NCI-H226 (cell line): Measurements from ENCODE around the gene RBPJL.
"Not testable (repeated sequence)": the region's sequence is repeated elsewhere in the genome, so short reads cannot be mapped to it uniquely, and the experiment has no call there.

Experiments used
- DNase-seq: peaks from one replicate; pipeline ENCODE4 v3.0.0-alpha.2; 2015

RBPJL gene

GRCh38 chr20:45344168-45344860 lies 37.7 kb downstream of the RBPJL start:
- peak; percentile 85 for DNase-seq

DNA sequence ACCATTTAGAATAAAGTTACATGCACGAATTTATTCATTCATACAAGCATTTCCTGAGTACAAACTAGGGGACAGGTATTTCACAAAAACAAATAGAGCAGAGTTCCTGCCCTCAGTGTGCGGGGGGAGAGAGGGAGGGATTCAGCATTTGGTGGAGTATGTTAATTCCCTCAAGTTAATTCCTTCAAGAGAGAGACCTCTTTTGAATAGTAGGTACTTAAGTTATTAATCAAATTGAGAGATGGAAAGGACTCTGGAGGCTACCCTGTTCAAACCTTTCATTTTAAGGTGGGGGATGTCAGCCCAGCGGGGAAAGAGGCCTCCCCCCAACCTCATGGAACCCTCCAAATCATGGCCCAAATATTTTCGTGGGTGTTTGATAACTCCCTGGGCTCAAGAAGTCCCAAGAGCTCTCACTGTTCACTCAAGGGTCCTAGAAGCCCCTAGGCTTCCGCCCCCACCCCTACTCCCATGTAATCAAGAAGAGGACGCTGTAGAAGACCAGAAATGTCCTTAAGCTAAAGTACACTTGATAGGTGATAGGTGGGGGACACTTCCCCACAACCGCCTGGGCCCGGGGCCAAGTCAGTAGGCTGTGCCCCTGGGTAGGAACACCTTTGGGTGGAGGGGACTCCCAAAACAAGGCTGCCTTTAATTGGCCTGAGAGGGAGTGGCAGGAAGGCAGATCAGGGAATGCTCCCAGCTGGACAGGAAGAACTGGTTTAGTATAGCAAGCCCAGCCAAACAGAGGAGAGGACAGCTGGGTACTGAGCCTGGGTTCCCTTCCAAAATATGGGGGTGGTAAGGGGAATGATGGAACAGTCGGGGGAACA lies 38.7 kb downstream of the RBPJL start:
- DNase-seq, result no peak

- DNase-seq, result no peak
These were observed 39.7 kb downstream of the RBPJL start for GRCh38 chr20:45346291-45346718.

GRCh38 chr20:45346851-45347250 lies 40.2 kb downstream of the RBPJL start:
- DNase-seq, result no peak

GRCh38 chr20:45347297-45347935 lies 40.8 kb downstream of the RBPJL start:
- DNase-seq, result no peak

DNA sequence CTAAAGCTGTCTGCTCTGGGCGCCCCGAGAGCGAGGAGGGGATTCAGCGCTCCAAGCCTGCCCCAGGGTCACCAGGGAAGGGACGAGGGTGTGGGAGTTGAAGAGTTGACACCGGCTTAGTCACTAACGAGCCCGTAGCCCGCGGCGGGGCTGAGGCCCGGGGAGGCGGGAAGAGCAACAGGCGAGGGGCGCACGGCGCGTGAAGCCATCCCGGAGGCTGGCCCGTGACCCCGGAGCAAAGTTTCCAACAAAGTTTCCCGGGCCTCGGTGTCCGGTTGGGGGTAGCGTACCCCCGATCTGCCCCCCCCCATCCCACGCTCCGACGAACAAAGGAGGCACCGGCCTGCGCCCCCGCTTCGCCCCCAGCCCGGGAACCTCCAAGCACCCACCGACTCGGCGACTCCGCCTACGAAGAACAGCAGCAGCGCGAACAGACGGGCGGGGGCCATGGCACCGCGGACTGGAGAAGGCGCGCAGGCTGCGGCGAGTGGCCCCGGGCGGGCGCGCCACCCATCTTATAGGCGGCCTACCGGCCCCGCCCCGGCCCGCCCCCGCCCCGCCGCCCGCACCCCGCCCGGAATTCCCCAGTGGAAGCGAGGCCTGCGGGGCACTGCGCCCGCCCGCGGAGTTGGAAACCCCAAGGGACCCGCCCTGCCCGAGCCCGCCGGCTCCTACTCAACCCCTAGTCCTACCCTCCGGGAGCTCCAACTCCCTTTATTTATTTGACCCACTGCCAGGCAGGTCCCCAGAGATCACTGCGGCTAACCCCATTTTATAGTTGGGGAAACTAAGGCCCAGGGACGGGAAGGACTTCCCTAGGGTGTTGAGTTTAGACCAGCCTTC lies 41.5 kb downstream of the RBPJL start, which contains the start of gene SDC4:
TSS of gene SDC4 (minus strand) at position 489 of the 843 bp plus-strand sequence. CDS start at position 449, 40 bp downstream.
- DNase-seq, result peak; percentile 74

- DNase-seq, result no peak
These were observed 43.6 kb downstream of the RBPJL start for GRCh38 chr20:45350217-45350616.

DNA sequence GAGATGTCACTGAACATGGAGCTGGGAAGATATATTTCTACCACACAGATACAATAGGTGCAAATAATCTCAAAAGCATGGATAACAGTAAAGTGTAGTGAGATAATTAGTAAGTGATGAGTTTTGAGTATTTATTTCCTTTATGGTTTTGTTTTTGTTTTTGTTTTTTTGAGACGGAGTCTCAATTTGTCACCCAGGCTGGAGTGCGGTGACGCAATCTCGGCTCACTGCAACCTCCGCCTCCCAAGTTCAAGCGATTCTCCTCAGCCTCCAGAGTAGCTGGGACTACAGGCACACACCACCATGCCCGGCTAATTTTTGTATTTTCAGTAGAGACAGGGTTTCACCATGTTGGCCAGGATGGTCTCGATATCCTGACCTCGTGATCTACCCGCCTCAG lies 44.2 kb downstream of the RBPJL start:
- DNase-seq, result not testable (repeated sequence)

DNA sequence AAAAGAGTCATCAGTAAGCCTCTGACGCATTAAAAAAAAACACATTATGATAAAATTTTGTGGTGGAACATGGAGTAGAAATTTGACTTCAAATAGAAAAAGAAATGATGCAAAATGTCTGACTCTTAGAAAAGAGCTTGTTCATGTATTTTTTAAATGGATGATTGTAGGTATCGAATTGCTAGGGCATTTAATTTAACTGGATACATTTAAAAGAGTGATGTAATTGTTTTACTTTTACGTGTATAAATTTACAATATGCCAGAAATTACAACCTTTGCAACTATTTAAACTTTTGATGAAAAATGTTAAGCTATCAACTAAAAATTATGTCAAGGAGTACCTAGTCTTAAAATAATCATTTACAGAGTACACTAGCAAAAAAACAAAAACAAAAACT lies 46.1 kb downstream of the RBPJL start:
- no peak for DNase-seq

DNA sequence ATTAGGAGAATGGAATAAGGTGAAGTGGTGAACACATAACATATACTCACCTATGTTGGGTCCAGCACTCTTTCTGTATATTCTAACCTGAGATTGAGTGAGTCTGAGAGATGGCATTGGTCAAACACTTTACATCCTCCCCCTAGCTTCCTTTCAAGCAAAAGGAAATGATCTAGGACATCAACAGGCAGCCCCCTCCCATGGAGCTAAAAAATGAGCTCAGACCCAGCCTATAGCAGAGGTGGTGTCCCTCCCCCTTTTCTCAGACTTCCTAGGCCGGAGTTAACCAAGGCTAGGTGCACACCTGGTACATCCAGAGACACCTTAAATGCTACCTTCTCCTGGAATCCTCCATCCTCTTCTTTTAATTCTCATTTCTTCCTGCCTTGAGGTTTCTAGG lies 47.1 kb downstream of the RBPJL start:
- DNase-seq, result no peak

GRCh38 chr20:45354423-45355208 lies 48.0 kb downstream of the RBPJL start:
- no peak for DNase-seq

DNA sequence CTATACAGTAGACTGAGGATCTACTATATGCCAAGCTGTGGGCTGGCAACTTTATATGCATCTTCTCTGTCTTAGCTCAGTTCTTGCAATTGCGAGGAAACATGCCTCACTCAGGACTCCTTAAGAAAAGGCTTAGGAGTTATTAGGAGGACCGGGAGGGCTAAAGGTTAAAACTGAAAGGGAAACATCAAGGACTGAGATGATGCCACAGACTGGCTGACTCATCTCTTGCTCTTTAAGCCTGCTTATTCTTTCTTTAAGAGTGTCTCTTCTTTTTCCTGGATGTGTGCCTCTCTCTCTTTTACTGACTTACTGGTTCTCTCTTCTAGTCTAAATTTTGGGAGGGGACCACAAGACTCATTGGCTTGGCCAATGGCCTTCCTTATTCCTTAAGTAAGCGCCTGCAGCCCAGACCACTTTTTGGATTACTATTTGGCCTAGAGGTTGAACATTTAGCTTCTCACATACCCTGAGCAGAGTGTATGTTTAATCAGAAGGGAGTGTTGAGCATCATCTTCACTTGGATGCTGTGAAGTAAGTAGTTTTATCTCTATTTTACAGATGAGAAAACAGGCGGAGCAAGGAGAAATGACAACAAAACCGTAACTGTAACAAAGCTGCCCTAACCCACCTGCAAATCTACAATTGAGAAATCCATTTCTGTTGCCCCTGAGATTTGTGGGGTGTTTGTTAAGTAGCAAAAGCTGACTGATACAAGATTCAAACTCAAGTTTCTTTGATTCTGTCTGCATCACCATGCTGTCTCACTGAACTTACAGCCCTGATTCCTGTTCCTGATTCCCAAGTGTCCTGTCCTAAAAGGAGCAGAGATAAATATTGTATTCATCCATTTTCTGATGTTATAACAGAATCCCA lies 48.8 kb downstream of the RBPJL start:
- DNase-seq, result peak; percentile 59

GRCh38 chr20:45358282-45359068 lies 51.8 kb downstream of the RBPJL start:
- DNase-seq, result peak; percentile 76

- DNase-seq, result peak; percentile 33
These were observed 52.4 kb downstream of the RBPJL start for GRCh38 chr20:45359069-45359405.

- DNase-seq, result peak; percentile 92
These were observed 52.9 kb downstream of the RBPJL start for GRCh38 chr20:45359406-45360148.

DNA sequence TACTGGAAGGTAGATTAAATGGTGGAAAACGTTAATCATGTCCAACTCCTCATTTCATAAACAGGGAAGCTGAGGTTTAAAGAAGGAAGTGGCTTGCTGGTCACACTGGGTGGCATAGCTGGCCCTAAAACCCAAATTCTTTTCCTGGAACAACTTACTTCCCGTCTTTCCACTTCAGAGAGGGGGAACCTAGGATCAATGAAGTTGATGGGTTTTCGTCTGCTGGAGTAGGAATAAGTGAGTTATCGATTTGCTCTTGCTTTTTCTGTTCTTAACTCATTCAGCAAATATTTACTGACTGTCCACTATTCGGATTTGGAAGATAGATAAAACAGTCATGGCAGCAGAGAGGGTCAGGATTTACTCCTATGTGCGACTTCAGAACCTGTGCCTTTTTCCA lies 55.2 kb downstream of the RBPJL start:
- no peak for DNase-seq

DNA sequence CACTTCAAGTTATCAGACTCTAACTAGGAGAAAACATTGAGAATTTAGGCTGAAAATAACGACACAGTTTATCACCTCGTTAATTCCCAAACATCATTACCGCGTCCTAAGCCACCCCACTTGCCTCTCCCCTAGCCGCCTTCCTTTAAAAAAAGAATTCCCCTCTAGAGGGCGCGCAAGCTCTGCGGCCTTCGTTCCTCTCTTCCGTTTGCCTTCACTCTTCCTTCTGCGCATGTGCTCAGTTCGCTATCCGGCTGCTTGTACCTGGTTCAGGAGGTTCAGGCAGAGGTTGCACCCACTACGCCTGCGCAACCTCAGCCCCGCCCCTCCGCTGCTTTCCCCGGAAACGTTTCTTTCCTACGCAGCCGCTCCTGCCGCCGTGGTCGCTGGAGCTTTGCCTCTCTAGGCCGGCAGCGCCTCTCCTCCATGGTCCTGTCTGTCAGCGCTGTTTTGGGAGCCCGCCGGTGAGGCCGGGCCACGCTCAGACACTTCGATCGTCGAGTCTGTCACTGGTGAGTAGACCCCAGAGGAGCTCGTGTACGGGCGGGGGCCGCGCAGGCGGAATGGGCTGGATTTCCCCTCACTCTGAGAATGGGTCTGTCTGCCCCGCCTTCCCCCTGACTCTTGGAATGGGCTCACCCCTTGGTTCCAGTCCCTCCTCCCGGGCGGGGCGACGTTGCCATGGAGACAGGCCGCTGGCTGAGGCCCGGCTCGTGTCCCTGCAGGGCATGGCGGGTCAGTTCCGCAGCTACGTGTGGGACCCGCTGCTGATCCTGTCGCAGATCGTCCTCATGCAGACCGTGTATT lies 56.4 kb downstream of the RBPJL start, which contains the start of gene SYS1:
TSS of gene SYS1 (plus strand) at position 353 of the 807 bp plus-strand sequence. CDS start at position 729, 376 bp downstream.
- DNase-seq, result peak; percentile 93
